GM12878 (cell line): Measurements from ENCODE around the gene WDHD1. TPM values are rescaled to one million over a fixed set of nuclear protein-coding genes. Genes with fewer than 3 reads are reported as not detected.
"Not testable (repeated sequence)": the region's sequence is repeated elsewhere in the genome, so short reads cannot be mapped to it uniquely, and the experiment has no call there.

Source experiments
- ATAC-seq: fragments of 200-7000 bp; cut with Tn5 transposase; 3 replicates; pipeline ENCODE4 v1.9.1; 2020; ENCODE audit warnings: mild to moderate bottlenecking, moderate library complexity
- BruUV-seq: library from RNA; stranded (reverse); fragments of 400-500 nt; replicated peaks from 2 replicates; lab custom pipeline; 2021; lab: Mats Ljungman, UMichigan
- CTCF ChIA-PET: fragments of 300-600 bp; sonication (Branson Sonifier 250); formaldehyde crosslinking; extraction: SDS; loops from one replicate; lab custom pipeline; 2021; ENCODE audit warnings: inconsistent platforms; lab: Yijun Ruan, JAX
- POLR2A ChIA-PET: fragments of 350-600 bp; formaldehyde crosslinking; extraction: SDS; loops from one replicate; lab custom pipeline; 2021; ENCODE audit warnings: inconsistent platforms; lab: Charles Lee
- RAD21 ChIA-PET: fragments of 300-600 bp; sonication (Branson Sonifier 250); formaldehyde crosslinking; loops from one replicate; lab custom pipeline; 2023; ENCODE audit warnings: antibody characterized with exemption; ENCODE audit not compliant: unreplicated experiment; lab: Charles Lee
- SMC1A ChIA-PET: fragments of 300-600 bp; sonication (Branson Sonifier 250); formaldehyde crosslinking; loops from one replicate; lab custom pipeline; 2023; ENCODE audit not compliant: unreplicated experiment, uncharacterized antibody; lab: Charles Lee
- DNase-seq: peaks from one replicate; pipeline ENCODE4 v3.0.0-alpha.2; 2011; ENCODE audit warnings: low read depth, low spot score
- FAIRE-seq: peaks from 3 replicates; lab custom pipeline; 2011; peaks lifted over from hg19 to GRCh38; lab: Jason Lieb, UNC
- H2AFZ ChIP-seq: 2 replicates; pipeline ENCODE4 v1.6.0; 2011; ENCODE audit warnings: low read depth, low read length, control low read depth; ENCODE audit not compliant: control insufficient read depth
- H3K27ac ChIP-seq: 2 replicates; pipeline ENCODE4 v1.5.1; 2011; ENCODE audit warnings: control low read depth; ENCODE audit not compliant: control insufficient read depth, insufficient read depth
- H3K27me3 ChIP-seq, 2 experiments: replicated peaks in 1 of 2; 2 replicates each; pipeline versions ENCODE4 v1.6.0 to v1.6.1; 2011; ENCODE audit warnings: low read length in 1 of 2; ENCODE audit not compliant: control insufficient read depth in 2 of 2, insufficient read depth in 2 of 2
- H3K36me3 ChIP-seq, 2 experiments: 2 replicates each; pipeline ENCODE4 v1.5.1; 2011; ENCODE audit warnings: low read length in 1 of 2; ENCODE audit not compliant: control insufficient read depth in 2 of 2, insufficient read depth in 2 of 2
- H3K4me1 ChIP-seq: 2 replicates; pipeline ENCODE4 v1.6.1; 2011; ENCODE audit warnings: mild to moderate bottlenecking, low read length, moderate library complexity, mixed read lengths; ENCODE audit not compliant: control insufficient read depth, insufficient read depth
- H3K4me2 ChIP-seq: 2 replicates; pipeline ENCODE4 v1.6.0; 2011; ENCODE audit warnings: control low read depth; ENCODE audit not compliant: control insufficient read depth, insufficient read depth
- H3K4me3 ChIP-seq: fragments of 200-600 bp; sonication (generic); 2 replicates; pipeline ENCODE4 v1.5.1; 2016
- H3K79me2 ChIP-seq: 2 replicates; pipeline ENCODE4 v1.6.0; 2011; ENCODE audit warnings: low read length; ENCODE audit not compliant: control insufficient read depth, insufficient read depth
- H3K9ac ChIP-seq: 2 replicates; pipeline ENCODE4 v1.8.0; 2011; ENCODE audit warnings: low read length, control low read depth, mixed read lengths; ENCODE audit not compliant: control insufficient read depth, insufficient read depth
- H3K9me3 ChIP-seq: replicated peaks from 3 replicates; pipeline ENCODE4 v1.5.1; 2011; ENCODE audit warnings: mild to moderate bottlenecking, low read length; ENCODE audit not compliant: control insufficient read depth, insufficient read depth
- H4K20me1 ChIP-seq: 2 replicates; pipeline ENCODE4 v1.6.0; 2011; ENCODE audit not compliant: control insufficient read depth, insufficient read depth
- ESRRA ChIP-seq: IDR thresholded peaks from 2 replicates; pipeline ENCODE4 v1.6.1; 2012; ENCODE audit warnings: mild to moderate bottlenecking, low read length, improper control_type of control experiment
- FOS ChIP-seq: IDR thresholded peaks from 3 replicates; pipeline ENCODE4 v1.6.1; 2011; ENCODE audit warnings: borderline replicate concordance; ENCODE audit not compliant: insufficient read length; ENCODE audit errors: extremely low read depth
- PAX8 ChIP-seq: fragments of 450-650 bp; IDR thresholded peaks from 2 replicates; pipeline ENCODE4 v1.6.1; 2017; ENCODE audit warnings: mild to moderate bottlenecking, moderate library complexity
- RB1 ChIP-seq: fragments of 450-650 bp; formaldehyde crosslinking; IDR thresholded peaks from 2 replicates; pipeline ENCODE4 v1.6.1; 2017; ENCODE audit warnings: mild to moderate bottlenecking, borderline replicate concordance
- SIX5 ChIP-seq: IDR thresholded peaks from 2 replicates; pipeline ENCODE4 v1.6.1; 2011; ENCODE audit warnings: mild to moderate bottlenecking, low read depth, low read length, moderate library complexity; ENCODE audit not compliant: severe bottlenecking
- WGBS: methylation state at CpG from one replicate; pipeline ENCODE4 v1.1.6; 2016; ENCODE audit warnings: low lambda C conversion rate; ENCODE audit not compliant: insufficient replicate concordance, insufficient coverage; ENCODE audit errors: missing lambda C conversion rate; 5-methylcytosine and 5-hydroxymethylcytosine counted together
- in situ Hi-C: fragments of 300-500 bp; cut with MboI; formaldehyde crosslinking; loops from 9 replicates; pipeline ENCODE4 v1.14.3; 2018; ENCODE audit warnings: mixed read lengths
- intact Hi-C: fragments of 100-400 bp; cut with micrococcal nuclease; formaldehyde crosslinking; loops from one replicate; pipeline ENCODE4 v1.14.2; 2022; ENCODE audit not compliant: unreplicated experiment
- polyA plus RNA-seq, 11 experiments: library from polyadenylated mRNA; depleted of rRNA in 4 of 11; unstranded in 6 of 11; stranded (reverse) in 5 of 11; fragments of >200 nt; fragmentation: Nextera tagmentation in 4 of 11; fragmentation: Illumina TruSeq in 1 of 11; extraction: Ambion mirVana in 4 of 11; extraction: Trizol in 1 of 11; gene quantifications; 1 replicate in 1 of 11; 2 replicates in 10 of 11; pipeline versions ENCODE4 v1.2.1 to v1.2.3, GENCODE V29; 2011 to 2016; ENCODE audit warnings: inconsistent platforms in 2 of 11, missing spikeins in 2 of 11, low read depth in 1 of 11
- total RNA-seq, 4 experiments: library from RNA; depleted of rRNA in 3 of 4; stranded (reverse); fragments of >200 nt in 3 of 4; fragmentation: Illumina TruSeq in 1 of 4; extraction: Trizol in 1 of 4; gene quantifications; 2 replicates each; pipeline versions ENCODE4 v1.2.1 to v1.2.3, GENCODE V29; 2013 to 2021
- TF ChIP-seq, protein P1 (sequence below): IDR thresholded peaks from 2 replicates; pipeline ENCODE4 v1.6.1; 2012; ENCODE audit warnings: improper control_type of control experiment, low read depth, low read length; ENCODE audit not compliant: insufficient replicate concordance

The WDHD1 gene
- total and polyA plus RNA-seq, 10 of the 15 experiments (the other 5 are each of a cell fraction or from before 2014, with no cell fraction given): 11.3 to 50.5 (median 32.6) TPM

DNA sequence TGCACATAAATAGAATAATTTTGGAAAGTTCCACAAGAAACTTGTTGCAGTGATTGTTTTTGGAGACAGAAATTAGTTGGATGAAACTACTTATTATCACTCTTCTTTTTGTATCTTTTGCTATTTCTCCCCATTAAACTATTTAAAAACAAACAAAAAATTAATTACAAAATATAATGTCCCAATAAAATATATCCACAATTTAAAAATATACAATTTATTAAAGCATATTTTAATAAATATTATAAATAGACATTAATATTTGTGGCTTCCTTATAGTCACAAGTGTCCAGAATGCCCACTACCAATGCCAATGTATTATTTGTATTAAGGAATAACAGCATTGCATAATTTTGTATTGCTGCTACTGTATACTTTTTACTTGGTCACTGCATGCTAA, 71.8 kb downstream of the WDHD1 start (continued):
- TF ChIP-seq, protein P1, sequence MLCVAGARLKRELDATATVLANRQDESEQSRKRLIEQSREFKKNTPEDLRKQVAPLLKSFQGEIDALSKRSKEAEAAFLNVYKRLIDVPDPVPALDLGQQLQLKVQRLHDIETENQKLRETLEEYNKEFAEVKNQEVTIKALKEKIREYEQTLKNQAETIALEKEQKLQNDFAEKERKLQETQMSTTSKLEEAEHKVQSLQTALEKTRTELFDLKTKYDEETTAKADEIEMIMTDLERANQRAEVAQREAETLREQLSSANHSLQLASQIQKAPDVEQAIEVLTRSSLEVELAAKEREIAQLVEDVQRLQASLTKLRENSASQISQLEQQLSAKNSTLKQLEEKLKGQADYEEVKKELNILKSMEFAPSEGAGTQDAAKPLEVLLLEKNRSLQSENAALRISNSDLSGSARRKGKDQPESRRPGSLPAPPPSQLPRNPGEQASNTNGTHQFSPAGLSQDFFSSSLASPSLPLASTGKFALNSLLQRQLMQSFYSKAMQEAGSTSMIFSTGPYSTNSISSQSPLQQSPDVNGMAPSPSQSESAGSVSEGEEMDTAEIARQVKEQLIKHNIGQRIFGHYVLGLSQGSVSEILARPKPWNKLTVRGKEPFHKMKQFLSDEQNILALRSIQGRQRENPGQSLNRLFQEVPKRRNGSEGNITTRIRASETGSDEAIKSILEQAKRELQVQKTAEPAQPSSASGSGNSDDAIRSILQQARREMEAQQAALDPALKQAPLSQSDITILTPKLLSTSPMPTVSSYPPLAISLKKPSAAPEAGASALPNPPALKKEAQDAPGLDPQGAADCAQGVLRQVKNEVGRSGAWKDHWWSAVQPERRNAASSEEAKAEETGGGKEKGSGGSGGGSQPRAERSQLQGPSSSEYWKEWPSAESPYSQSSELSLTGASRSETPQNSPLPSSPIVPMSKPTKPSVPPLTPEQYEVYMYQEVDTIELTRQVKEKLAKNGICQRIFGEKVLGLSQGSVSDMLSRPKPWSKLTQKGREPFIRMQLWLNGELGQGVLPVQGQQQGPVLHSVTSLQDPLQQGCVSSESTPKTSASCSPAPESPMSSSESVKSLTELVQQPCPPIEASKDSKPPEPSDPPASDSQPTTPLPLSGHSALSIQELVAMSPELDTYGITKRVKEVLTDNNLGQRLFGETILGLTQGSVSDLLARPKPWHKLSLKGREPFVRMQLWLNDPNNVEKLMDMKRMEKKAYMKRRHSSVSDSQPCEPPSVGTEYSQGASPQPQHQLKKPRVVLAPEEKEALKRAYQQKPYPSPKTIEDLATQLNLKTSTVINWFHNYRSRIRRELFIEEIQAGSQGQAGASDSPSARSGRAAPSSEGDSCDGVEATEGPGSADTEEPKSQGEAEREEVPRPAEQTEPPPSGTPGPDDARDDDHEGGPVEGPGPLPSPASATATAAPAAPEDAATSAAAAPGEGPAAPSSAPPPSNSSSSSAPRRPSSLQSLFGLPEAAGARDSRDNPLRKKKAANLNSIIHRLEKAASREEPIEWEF: no peak
- TF ChIP-seq ESRRA (no peak), RB1 (no peak), SIX5 (no peak), PAX8 (no peak), FOS (no peak)

DNA sequence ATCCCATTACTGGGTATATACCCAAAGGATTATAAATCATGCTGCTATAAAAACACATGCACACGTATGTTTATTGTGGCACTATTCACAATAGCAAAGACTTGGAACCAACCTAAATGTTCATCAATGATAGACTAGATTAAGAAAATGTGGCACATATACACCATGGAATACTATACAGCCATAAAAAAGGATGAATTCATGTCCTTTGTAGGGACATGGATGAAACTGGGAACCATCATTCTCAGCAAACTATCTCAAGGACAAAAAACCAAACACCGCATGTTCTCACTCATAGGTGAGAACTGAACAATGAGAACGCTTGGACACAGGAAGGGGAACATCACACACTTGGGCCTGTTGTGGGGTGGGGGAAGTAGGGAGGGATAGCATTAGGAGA, 73.3 kb downstream of the WDHD1 start:
- ATAC-seq, SMC1A ChIA-PET, H3K4me3 ChIP-seq, POLR2A ChIA-PET, H3K79me2 ChIP-seq, BruUV-seq, H3K27me3 ChIP-seq, H3K36me3 ChIP-seq, H3K9ac ChIP-seq, FAIRE-seq, CTCF ChIA-PET, H3K9me3 ChIP-seq, H3K27ac ChIP-seq, intact Hi-C loops, H4K20me1 ChIP-seq, RAD21 ChIA-PET, in situ Hi-C loops, DNase-seq, H3K4me1 ChIP-seq, H2AFZ ChIP-seq, H3K4me2 ChIP-seq: not testable (repeated sequence)
- 100% methylated on average over 3 of the region's 3 CpGs for WGBS

DNA sequence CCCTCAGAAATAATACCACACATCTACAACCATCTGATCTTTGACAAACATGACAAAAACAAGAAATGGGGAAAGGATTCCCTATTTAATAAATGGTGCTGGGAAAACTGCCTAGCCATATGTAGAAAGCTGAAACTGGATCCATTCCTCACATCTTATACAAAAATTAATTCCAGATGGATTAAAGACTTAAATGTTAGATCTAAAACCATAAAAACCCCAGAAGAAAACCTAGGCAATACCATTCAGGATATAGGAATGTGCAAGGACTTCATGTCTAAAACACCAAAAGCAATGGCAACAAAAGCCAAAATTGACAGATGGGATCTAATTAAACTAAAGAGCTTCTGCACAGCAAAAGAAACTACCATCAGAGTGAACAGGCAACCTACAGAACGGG, 74.1 kb downstream of the WDHD1 start:
- H3K79me2 ChIP-seq, CTCF ChIA-PET, H3K4me3 ChIP-seq, H3K4me1 ChIP-seq, BruUV-seq, ATAC-seq, H3K27me3 ChIP-seq, H3K9ac ChIP-seq, FAIRE-seq, H3K27ac ChIP-seq, DNase-seq, in situ Hi-C loops, H3K36me3 ChIP-seq, RAD21 ChIA-PET, H3K9me3 ChIP-seq, SMC1A ChIA-PET, H2AFZ ChIP-seq, H3K4me2 ChIP-seq, intact Hi-C loops, H4K20me1 ChIP-seq, POLR2A ChIA-PET: not testable (repeated sequence)
- 82% methylated on average over 1 of the region's 1 CpG for WGBS
